Activated T-helper 17 cell treated with anti-CD3 and anti-CD28 coated beads, Interleukin-2, amount 50 U/mL, for 72 hours (primary cell): Measurements from ENCODE around the gene WDR18. TPM values are rescaled to one million over a fixed set of nuclear protein-coding genes. Genes with fewer than 3 reads are reported as not detected.
A peak's percentile ranks its signal among the peaks of the same experiment; 100 is the strongest.

Source experiments
- ATAC-seq: fragments of 150-1000 bp; cut with Tn5 transposase; replicated peaks from 2 replicates; pipeline ENCODE4 v1.10.0; 2021; ENCODE audit warnings: mild to moderate bottlenecking, moderate library complexity
- H3K27ac Mint-ChIP-seq: one replicate; pipeline ENCODE4 v1.8.0; 2022; ENCODE audit warnings: mixed read lengths
- H3K27me3 Mint-ChIP-seq: one replicate; pipeline ENCODE4 v1.8.0; 2022; ENCODE audit warnings: mixed read lengths
- H3K36me3 Mint-ChIP-seq: one replicate; pipeline ENCODE4 v1.8.0; 2022; ENCODE audit warnings: low read depth, mild to moderate bottlenecking, mixed read lengths
- H3K4me1 Mint-ChIP-seq: one replicate; pipeline ENCODE4 v1.8.0; 2022; ENCODE audit warnings: mixed read lengths
- H3K4me3 Mint-ChIP-seq: one replicate; pipeline ENCODE4 v1.8.0; 2022; ENCODE audit warnings: mild to moderate bottlenecking, mixed read lengths
- H3K9me3 Mint-ChIP-seq: one replicate; pipeline ENCODE4 v1.8.0; 2022; ENCODE audit warnings: mixed read lengths
- total RNA-seq, 2 donors: library from RNA; stranded (reverse); gene quantifications; one replicate each; pipeline ENCODE4 v1.2.3, GENCODE V29; 2022

WDR18 gene
- total RNA-seq, 2 donors from 2014 or later = 43.2 to 94.2 TPM

- Mint-ChIP-seq H3K27ac (no peak overlapping the region), H3K36me3 (peaks cover 9% of the 10 kb centered on the region), H3K9me3 (no peaks in the 10 kb centered on the region), H3K4me3 (no peak overlapping the region), H3K4me1 (peaks cover 5% of the 10 kb centered on the region), H3K27me3 (no peaks in the 10 kb centered on the region)
- no peak for ATAC-seq
Measured at GRCh38 chr19:945401-946252, 38.5 kb upstream of the WDR18 start.

GRCh38 chr19:947090-947706 lies 36.9 kb upstream of the WDR18 start:
- Mint-ChIP-seq H3K4me1 (no peaks in the 10 kb centered on the region), H3K27ac (no peak overlapping the region), H3K9me3 (no peaks in the 10 kb centered on the region), H3K36me3 (no peaks in the 10 kb centered on the region), H3K4me3 (no peak overlapping the region), H3K27me3 (no peaks in the 10 kb centered on the region)
- no peak for ATAC-seq

GRCh38 chr19:947707-948539 lies 36.2 kb upstream of the WDR18 start:
- no peaks in the 10 kb centered on the region for H3K36me3 Mint-ChIP-seq

GRCh38 chr19:948842-949496 lies 35.2 kb upstream of the WDR18 start:
- no peak for ATAC-seq
- H3K27me3 Mint-ChIP-seq = no peaks in the 10 kb centered on the region
- no peak overlapping the region for H3K27ac Mint-ChIP-seq
- H3K9me3 Mint-ChIP-seq = no peaks in the 10 kb centered on the region
- H3K36me3 Mint-ChIP-seq = no peaks in the 10 kb centered on the region
- H3K4me1 Mint-ChIP-seq = no peaks in the 10 kb centered on the region
- no peak overlapping the region for H3K4me3 Mint-ChIP-seq

More at GRCh38 chr19:947707-948539, 36.2 kb upstream of the WDR18 start:
- no peaks in the 10 kb centered on the region for H3K9me3 Mint-ChIP-seq
- H3K27me3 Mint-ChIP-seq = no peaks in the 10 kb centered on the region
- ATAC-seq = peak; percentile 69
- no peak overlapping the region for H3K4me3 Mint-ChIP-seq
- no peak overlapping the region for H3K27ac Mint-ChIP-seq
- H3K4me1 Mint-ChIP-seq = no peaks in the 10 kb centered on the region

GRCh38 chr19:950352-951066 lies 33.6 kb upstream of the WDR18 start:
- ATAC-seq = no peak
- Mint-ChIP-seq H3K4me1 (no peaks in the 10 kb centered on the region), H3K36me3 (no peaks in the 10 kb centered on the region), H3K4me3 (no peak overlapping the region), H3K9me3 (no peaks in the 10 kb centered on the region), H3K27ac (no peak overlapping the region), H3K27me3 (no peaks in the 10 kb centered on the region)

GRCh38 chr19:952049-952679 lies 32.0 kb upstream of the WDR18 start:
- Mint-ChIP-seq H3K9me3 (no peaks in the 10 kb centered on the region), H3K36me3 (no peaks in the 10 kb centered on the region), H3K27me3 (no peaks in the 10 kb centered on the region), H3K4me3 (peak overlapping the region; percentile 59), H3K4me1 (no peaks in the 10 kb centered on the region), H3K27ac (no peak overlapping the region)
- ATAC-seq = no peak

- no peaks in the 10 kb centered on the region for H3K27me3 Mint-ChIP-seq
- ATAC-seq = no peak
- no peak overlapping the region for H3K27ac Mint-ChIP-seq
- peak overlapping the region; percentile 20 for H3K4me3 Mint-ChIP-seq
- no peaks in the 10 kb centered on the region for H3K36me3 Mint-ChIP-seq
- no peaks in the 10 kb centered on the region for H3K4me1 Mint-ChIP-seq
- H3K9me3 Mint-ChIP-seq = no peaks in the 10 kb centered on the region
Measured at GRCh38 chr19:952680-953444, 31.3 kb upstream of the WDR18 start.

- H3K27ac Mint-ChIP-seq = no peak overlapping the region
- ATAC-seq = no peak
- no peaks in the 10 kb centered on the region for H3K9me3 Mint-ChIP-seq
- H3K27me3 Mint-ChIP-seq = no peaks in the 10 kb centered on the region
- H3K4me1 Mint-ChIP-seq = peaks cover under 1% of the 10 kb centered on the region
- peaks cover 1% of the 10 kb centered on the region for H3K36me3 Mint-ChIP-seq
- no peak overlapping the region for H3K4me3 Mint-ChIP-seq
Measured at GRCh38 chr19:953445-954271, 30.5 kb upstream of the WDR18 start.

GRCh38 chr19:954272-954671 lies 29.9 kb upstream of the WDR18 start:
- no peaks in the 10 kb centered on the region for H3K27me3 Mint-ChIP-seq
- H3K27ac Mint-ChIP-seq = no peak overlapping the region
- no peak overlapping the region for H3K4me3 Mint-ChIP-seq
- no peak for ATAC-seq
- peaks cover 7% of the 10 kb centered on the region for H3K36me3 Mint-ChIP-seq
- no peaks in the 10 kb centered on the region for H3K9me3 Mint-ChIP-seq
- H3K4me1 Mint-ChIP-seq = peaks cover 5% of the 10 kb centered on the region

- Mint-ChIP-seq H3K27ac (no peak overlapping the region), H3K4me1 (peaks cover 5% of the 10 kb centered on the region), H3K36me3 (peaks cover 10% of the 10 kb centered on the region), H3K4me3 (no peak overlapping the region), H3K27me3 (no peaks in the 10 kb centered on the region), H3K9me3 (no peaks in the 10 kb centered on the region)
- peak; percentile 13 for ATAC-seq
Measured at GRCh38 chr19:954672-955494, 29.3 kb upstream of the WDR18 start.

- no peaks in the 10 kb centered on the region for H3K27me3 Mint-ChIP-seq
- no peak for ATAC-seq
- no peak overlapping the region for H3K27ac Mint-ChIP-seq
- no peaks in the 10 kb centered on the region for H3K9me3 Mint-ChIP-seq
- peaks cover 5% of the 10 kb centered on the region for H3K4me1 Mint-ChIP-seq
- H3K4me3 Mint-ChIP-seq = no peak overlapping the region
- H3K36me3 Mint-ChIP-seq = peaks cover 10% of the 10 kb centered on the region
Measured at GRCh38 chr19:955803-956765, 28.1 kb upstream of the WDR18 start.
